ENCODE data around the gene DDX59. TPM values are rescaled to one million over a fixed set of nuclear protein-coding genes. Genes with fewer than 3 reads are reported as not detected.

DDX59 gene
- total and polyA plus RNA-seq, 9 of the 15 experiments (the other 6 are each of a cell fraction or from before 2014, with no cell fraction given) = 8.3 to 30.4 (median 19.8) TPM

- ATAC-seq (no peak), DNase-seq (ENCODE audit: extremely low read depth in 1 of 4, low spot score in 3 of 4) (no peak)
- in situ Hi-C loops (cut with MboI) = no loop called here
- TF ChIP-seq ZNF695 (CRISPR knock-in tag; IDR thresholded peaks at IDR 0.05) = no peak
- TF ChIP-seq, protein P1, sequence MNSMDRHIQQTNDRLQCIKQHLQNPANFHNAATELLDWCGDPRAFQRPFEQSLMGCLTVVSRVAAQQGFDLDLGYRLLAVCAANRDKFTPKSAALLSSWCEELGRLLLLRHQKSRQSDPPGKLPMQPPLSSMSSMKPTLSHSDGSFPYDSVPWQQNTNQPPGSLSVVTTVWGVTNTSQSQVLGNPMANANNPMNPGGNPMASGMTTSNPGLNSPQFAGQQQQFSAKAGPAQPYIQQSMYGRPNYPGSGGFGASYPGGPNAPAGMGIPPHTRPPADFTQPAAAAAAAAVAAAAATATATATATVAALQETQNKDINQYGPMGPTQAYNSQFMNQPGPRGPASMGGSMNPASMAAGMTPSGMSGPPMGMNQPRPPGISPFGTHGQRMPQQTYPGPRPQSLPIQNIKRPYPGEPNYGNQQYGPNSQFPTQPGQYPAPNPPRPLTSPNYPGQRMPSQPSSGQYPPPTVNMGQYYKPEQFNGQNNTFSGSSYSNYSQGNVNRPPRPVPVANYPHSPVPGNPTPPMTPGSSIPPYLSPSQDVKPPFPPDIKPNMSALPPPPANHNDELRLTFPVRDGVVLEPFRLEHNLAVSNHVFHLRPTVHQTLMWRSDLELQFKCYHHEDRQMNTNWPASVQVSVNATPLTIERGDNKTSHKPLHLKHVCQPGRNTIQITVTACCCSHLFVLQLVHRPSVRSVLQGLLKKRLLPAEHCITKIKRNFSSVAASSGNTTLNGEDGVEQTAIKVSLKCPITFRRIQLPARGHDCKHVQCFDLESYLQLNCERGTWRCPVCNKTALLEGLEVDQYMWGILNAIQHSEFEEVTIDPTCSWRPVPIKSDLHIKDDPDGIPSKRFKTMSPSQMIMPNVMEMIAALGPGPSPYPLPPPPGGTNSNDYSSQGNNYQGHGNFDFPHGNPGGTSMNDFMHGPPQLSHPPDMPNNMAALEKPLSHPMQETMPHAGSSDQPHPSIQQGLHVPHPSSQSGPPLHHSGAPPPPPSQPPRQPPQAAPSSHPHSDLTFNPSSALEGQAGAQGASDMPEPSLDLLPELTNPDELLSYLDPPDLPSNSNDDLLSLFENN (IDR thresholded peaks at IDR 0.05; ENCODE audit: low read depth in 2 of 2, low read length in 2 of 2) = no peak
- no peak for TF ChIP-seq HNRNPK (IDR thresholded peaks at IDR 0.05; ENCODE audit: low read depth, low read length, poor library complexity, severe bottlenecking)
- no peak for TF ChIP-seq RB1 (IDR thresholded peaks at IDR 0.05; ENCODE audit: low read depth)
- TF ChIP-seq IRF1 (CRISPR knock-in tag; IDR thresholded peaks at IDR 0.05; ENCODE audit: borderline replicate concordance) = no peak
- no peak for TF ChIP-seq TCFL5 (CRISPR knock-in tag; conservative IDR thresholded peaks at IDR 0.05)
- no peak for TF ChIP-seq DDX20 (tag; IDR thresholded peaks at IDR 0.05; ENCODE audit: low read depth)
- no peak for TF ChIP-seq ZNF655 (CRISPR knock-in tag; IDR thresholded peaks at IDR 0.05)
- no peak for TF ChIP-seq HEY1 (CRISPR knock-in tag; IDR thresholded peaks at IDR 0.05; ENCODE audit: borderline replicate concordance)
- TF ChIP-seq CREB3 (tag; conservative IDR thresholded peaks at IDR 0.05; ENCODE audit: low read depth) = no peak
- TF ChIP-seq RAD51 (IDR thresholded peaks at IDR 0.05; ENCODE audit: borderline replicate concordance, low read depth) = no peak
- no peak for TF ChIP-seq CBX3 (IDR thresholded peaks at IDR 0.05; ENCODE audit: borderline replicate concordance in 1 of 2, low read length in 2 of 2)
Measured at GRCh38 chr1:200674838-200675587, 5.3 kb upstream of the DDX59 start.

More at GRCh38 chr1:200674838-200675587, 5.3 kb upstream of the DDX59 start:
- Histone ChIP-seq H3K4me1 (replicated peaks in 1 of 2; ENCODE audit: control insufficient read depth in 2 of 2, insufficient read depth in 2 of 2, low read length in 2 of 2) (peaks cover 3 to 16% of the 10 kb centered on the region in 2 experiments; a peak in 4 of 5 replicates), H3K9ac (ENCODE audit: insufficient read depth in 1 of 2, low read depth in 2 of 2, low read length in 2 of 2) (no peak overlapping the region), H3K27ac (ENCODE audit: extremely low read depth, low read depth, low read length) (peak overlapping the region; percentile 7; the same call in 1 of the 3 replicates), H3K9me3 (replicated peaks; ENCODE audit: control insufficient read depth, insufficient read depth, low read depth, low read length) (no peaks in the 10 kb centered on the region), H3K27me3 (ENCODE audit: control insufficient read depth in 2 of 2, insufficient read depth in 2 of 2, low read length in 2 of 2) (no peaks in the 10 kb centered on the region), H4K20me1 (replicated peaks; ENCODE audit: control insufficient read depth, insufficient read depth, low read length) (no peaks in the 10 kb centered on the region), H3K9me1 (ENCODE audit: control insufficient read depth, insufficient read depth, low read length) (no peaks in the 10 kb centered on the region), H3K36me3 (ENCODE audit: control insufficient read depth, insufficient read depth, low read length) (no peaks in the 10 kb centered on the region), H3K79me2 (ENCODE audit: control insufficient read depth, insufficient read depth, low read length) (peaks cover 16% of the 10 kb centered on the region), H3K4me3 (no peak overlapping the region), H3K4me2 (ENCODE audit: insufficient read depth, low read length) (peak overlapping the region; percentile 29; the same call in 1 of the 2 replicates), H2AFZ (ENCODE audit: low read depth, low read length) (peak overlapping the region; percentile 41; the same call in 1 of the 2 replicates)
- no TSS peak for BruUV-seq (replicated peaks)
- ChIA-PET CTCF (ENCODE audit: low intra/inter-chr PET ratio) (no interaction called here), POLR2A (interaction anchor here (0.6 to 0.8 kb wide), 4 partner anchors 25 to 348 kb away, joined by 3 to 4 read pairs (median 3); no protein-coding TSS in a partner anchor)
- WGBS (ENCODE audit: insufficient coverage, low coverage, missing lambda C conversion rate) = 27% methylated on average over 5 of the region's 5 CpGs
- no peak for FAIRE-seq
- intact Hi-C loops (cut with micrococcal nuclease) = loop anchor here (5.0 kb wide), 1 partner anchor 733 kb away; no protein-coding TSS in a partner anchor

Measured in K562 (cell line).